Prostate gland (tissue), 2 donors: ENCODE results near the gene NOS1AP.

Experiments
- CTCF ChIP-seq, 4 experiments: fragments of 200-600 bp in 2 of 4; fragments of 450-650 bp in 2 of 4; sonication (generic) in 2 of 4; IDR thresholded peaks; 1 replicate in 3 of 4; 2 replicates in 1 of 4; pipeline ENCODE4 v1.5.1; 2016 to 2019; ENCODE audit warnings: antibody characterized with exemption in 4 of 4, mild to moderate bottlenecking in 2 of 4, moderate library complexity in 2 of 4
- POLR2A ChIP-seq: fragments of 450-650 bp; IDR thresholded peaks from one replicate; pipeline ENCODE4 v1.6.1; 2016; ENCODE audit warnings: antibody characterized with exemption, mild to moderate bottlenecking
- POLR2AphosphoS5 ChIP-seq: sonication (generic); formaldehyde crosslinking; IDR thresholded peaks from one replicate; pipeline ENCODE4 v1.6.1; 2017; ENCODE audit warnings: antibody characterized with exemption

GRCh38 chr1:162150112-162150511 lies 80.6 kb downstream of the NOS1AP start:
- TF ChIP-seq CTCF (IDR thresholded peaks at IDR 0.05) (no peak), POLR2A (no peak), POLR2AphosphoS5 (no peak)
